HG03469 (cell line): Measurements from ENCODE around the gene NR6A1.

ENCODE experiments used
- ATAC-seq: cut with Tn5 transposase; IDR thresholded peaks from one replicate; pipeline ENCODE4 v1.9.1; 2021; ENCODE audit warnings: mild to moderate bottlenecking, moderate library complexity, moderate number of reproducible peaks; ENCODE audit not compliant: unreplicated experiment

Gene NR6A1

DNA sequence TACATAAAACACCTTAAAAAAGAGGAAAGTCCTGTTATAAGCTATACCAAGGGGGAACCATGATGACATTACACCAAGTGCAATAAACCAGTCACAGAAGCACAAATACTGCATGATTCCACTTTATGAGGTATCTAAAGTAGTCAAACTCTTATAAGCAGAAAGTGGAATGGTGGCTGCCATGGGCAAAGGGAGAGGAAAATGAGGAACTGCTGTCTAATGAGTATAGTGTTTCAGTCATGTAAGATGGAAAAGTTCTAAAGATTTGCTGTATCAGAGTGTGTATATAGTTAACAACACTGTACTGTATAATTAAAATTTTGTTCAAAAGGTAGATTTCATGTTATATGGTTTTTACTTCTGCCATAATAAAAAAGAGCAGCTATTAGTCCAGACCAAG is 229.3 kb downstream of the NR6A1 start:
- ATAC-seq: no peak

DNA sequence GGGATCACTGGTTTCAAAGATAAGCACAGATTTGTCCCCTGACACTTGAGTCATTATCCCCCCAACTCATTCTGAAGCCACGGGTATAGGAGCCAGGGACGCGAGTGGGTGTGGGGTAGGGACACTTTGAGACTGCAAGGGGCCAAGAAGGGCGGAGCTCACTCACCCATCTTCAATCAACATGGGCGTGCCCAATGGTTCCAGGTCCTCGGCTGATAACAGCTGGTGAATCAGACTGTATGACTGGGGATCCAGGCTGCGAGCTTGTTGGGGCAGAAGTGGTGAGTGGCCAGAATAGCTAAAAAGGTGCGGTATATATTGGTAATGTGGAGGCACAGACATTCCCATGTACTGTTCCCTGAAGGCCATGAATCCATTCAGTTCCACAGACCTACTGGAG is 233.2 kb downstream of the NR6A1 start:
- ATAC-seq: no peak

GRCh38 chr9:124535846-124536245 is 235.3 kb downstream of the NR6A1 start:
- no peak for ATAC-seq

- no peak for ATAC-seq
These were observed 238.2 kb downstream of the NR6A1 start for GRCh38 chr9:124532897-124533296.

DNA sequence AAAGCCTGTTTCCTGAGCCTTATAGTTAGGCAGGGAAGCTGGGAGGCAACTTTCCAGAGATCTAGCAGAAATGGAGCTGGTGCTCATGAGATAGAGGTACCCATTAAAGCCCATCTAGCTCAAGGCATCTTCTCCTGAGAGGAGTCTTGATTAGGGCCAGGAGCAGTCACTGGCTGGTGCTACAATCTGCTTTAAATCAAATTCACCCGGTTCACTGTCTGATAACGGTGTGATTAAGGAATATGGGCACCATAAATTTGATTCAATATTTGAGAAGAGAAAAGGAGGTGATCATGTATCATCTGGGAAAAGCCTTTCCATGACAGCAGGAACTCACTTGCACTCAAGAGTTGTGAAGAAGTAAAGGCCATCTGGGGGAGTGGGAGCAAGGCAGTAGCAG is 240.0 kb downstream of the NR6A1 start:
- ATAC-seq: no peak

- ATAC-seq: no peak
These were observed 240.9 kb downstream of the NR6A1 start for GRCh38 chr9:124530246-124530645.

- ATAC-seq: no peak
These were observed 243.3 kb downstream of the NR6A1 start for GRCh38 chr9:124527781-124528180.

DNA sequence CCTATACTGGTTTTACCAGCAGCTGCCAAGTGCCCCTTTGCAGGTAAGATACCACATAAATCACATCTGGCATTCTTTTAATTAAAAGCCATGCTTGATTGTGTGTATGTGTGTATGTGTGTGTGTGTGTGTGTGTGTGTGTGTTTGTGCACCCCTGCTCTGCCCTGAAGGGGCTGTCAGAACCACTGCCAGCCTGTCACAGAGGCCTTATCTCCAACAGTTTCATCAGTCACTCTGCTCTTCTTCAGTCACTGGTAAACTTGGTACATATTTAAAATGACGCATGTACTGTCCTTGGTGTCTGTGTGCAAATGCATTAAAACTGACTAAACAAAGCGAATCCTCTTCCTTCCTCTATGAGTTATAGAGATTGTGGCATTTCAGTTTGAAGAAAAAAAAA is 244.9 kb downstream of the NR6A1 start:
- ATAC-seq: no peak

- no peak for ATAC-seq
These were observed 248.7 kb downstream of the NR6A1 start for GRCh38 chr9:124522121-124523098.

DNA sequence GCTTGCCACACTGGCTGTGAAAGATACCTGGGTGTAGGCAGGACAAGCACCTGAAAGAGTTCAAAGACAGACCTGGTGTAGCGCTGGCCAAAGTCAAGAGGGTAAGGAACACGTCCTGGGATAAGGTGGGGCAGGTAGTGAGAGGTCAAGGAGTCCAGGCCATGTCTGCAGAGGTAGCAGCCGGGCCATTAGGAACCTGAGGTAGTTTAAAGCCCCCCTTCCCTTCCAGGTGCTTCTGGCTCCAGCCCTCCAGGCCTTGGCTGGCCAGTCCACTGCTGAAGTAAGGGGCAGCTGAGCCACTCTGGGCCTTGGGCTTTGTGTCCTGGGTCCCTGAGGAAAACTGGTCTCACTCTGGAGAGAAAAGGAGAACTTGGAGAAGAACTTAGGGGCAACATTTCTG is 250.0 kb downstream of the NR6A1 start:
- ATAC-seq: no peak

DNA sequence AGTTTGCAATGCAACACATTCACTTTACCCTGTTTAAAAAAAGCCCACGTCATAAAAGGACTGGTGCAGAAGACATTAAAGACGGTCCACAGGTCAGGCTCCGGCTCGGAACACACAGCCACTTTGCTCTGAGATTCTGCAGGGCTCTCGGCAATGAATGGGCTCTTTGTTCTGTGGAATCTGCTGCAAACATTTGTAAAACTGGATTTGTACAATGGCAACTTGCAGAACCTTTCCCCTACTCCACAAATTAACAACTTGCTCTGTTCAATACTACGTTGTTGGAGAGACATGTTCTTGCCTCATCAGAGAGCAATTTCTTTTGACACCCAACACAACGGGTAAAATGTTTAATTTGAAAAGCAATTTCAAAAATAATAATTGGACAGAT is 250.9 kb downstream of the NR6A1 start:
- no peak for ATAC-seq

GRCh38 chr9:124518116-124518515 is 253.0 kb downstream of the NR6A1 start:
- no peak for ATAC-seq

- no peak for ATAC-seq
These were observed 253.5 kb downstream of the NR6A1 start for GRCh38 chr9:124517600-124517999.

- no peak for ATAC-seq
These were observed 256.2 kb downstream of the NR6A1 start for GRCh38 chr9:124514874-124515273.

- no peak for ATAC-seq
These were observed 257.0 kb downstream of the NR6A1 start for GRCh38 chr9:124514125-124514524.

GRCh38 chr9:124513376-124513994 is 257.6 kb downstream of the NR6A1 start:
- no peak for ATAC-seq

DNA sequence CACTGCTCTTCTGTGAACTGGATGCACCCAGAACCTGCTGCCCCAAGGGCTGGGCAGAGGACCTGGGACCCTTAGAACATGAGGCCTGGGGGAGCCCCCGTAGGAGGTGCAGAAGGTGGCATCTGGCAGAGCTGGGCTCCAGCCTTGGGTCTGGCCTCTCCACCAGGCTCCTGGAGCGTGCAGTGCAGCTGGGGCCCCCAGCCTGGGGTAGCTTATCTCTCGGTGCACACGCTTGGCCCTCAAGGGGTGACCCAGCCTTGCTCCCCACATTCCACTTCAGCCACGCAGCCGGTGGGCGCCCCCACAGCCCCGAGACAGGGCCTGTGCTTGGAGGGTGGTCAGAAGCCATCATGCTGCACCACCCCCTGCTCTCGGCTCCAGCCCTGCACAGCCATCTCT is 258.3 kb downstream of the NR6A1 start:
- no peak for ATAC-seq

DNA sequence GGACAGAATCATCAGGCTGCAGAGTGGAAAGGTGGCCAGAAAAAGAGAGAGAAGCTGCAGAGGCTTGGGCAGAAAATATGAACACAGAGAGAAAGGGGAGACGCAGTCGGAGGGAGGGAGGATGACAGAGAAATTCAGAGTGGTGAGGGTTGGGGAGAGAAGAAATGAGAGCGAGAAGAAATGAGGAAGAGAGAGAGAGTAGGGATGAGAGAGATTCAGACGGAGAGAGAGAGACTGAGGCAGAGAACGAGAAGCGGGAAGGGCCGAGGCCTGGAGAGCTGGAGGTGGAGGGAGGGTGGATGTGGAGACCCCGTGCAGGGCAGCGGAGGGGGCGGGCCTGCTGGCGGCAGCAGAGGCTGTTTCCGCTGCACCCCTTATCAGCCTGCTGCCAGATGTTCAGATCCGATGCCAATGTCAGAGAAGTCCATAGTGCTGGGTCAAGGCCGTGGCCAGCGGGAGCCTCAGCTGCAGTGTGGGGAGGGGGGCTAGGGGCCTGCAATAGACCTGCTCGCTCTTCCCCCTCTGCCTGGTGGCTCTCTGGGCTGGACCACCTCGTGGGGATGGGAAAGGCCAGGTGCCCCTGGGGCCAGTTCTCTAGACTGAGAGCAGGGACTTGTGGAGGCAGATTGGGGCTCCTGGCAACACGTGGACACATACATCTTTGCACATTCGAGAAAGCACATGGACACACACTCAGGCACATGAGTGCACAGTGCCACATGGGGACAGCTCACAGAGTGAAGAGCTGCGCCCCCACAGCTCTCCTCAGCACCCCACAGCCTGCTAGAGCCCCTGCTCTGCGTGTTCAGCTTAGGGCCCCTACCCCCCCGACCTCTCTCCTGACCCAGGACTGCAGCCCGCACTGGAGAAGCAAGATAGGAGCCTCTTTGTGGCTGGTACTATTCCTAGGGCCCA is 259.0 kb downstream of the NR6A1 start:
- ATAC-seq: no peak

DNA sequence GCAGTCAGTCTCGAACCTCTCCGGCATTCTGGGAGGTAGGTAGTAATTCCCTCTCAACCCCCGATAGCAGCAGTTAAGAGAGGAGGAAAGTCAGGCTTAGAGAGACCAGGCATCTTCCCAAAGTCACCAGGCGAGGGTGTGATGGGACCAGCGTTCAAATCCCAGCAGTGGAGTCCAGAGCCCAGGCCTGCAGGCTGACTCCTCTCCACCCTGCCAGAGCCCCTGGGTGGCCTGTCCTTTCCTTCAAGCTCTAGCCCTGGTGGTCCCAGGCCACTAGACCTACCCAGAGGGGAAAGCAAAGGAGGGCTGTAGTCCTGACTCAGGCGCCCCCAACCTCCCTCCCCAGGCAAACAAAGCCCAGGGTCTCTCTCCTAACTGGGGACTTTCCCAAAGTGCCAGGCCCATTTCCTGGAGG is 259.7 kb downstream of the NR6A1 start:
- no peak for ATAC-seq

- no peak for ATAC-seq
These were observed 260.3 kb downstream of the NR6A1 start for GRCh38 chr9:124510650-124511425.
